Testis (tissue), 2 donors: ENCODE measurements around the gene HOXD3.

ENCODE experiments used
- CTCF ChIP-seq, 3 experiments: fragments of 450-650 bp in 2 of 3; fragments of 200-600 bp in 1 of 3; sonication (generic) in 1 of 3; IDR thresholded peaks; one replicate each; pipeline ENCODE4 v1.5.1; 2016 to 2019; ENCODE audit warnings: antibody characterized with exemption in 3 of 3, mild to moderate bottlenecking in 2 of 3, moderate library complexity in 1 of 3
- POLR2A ChIP-seq: fragments of 450-650 bp; IDR thresholded peaks from one replicate; pipeline ENCODE4 v1.6.1; 2017; ENCODE audit warnings: antibody characterized with exemption, mild to moderate bottlenecking, moderate library complexity

- TF ChIP-seq CTCF (IDR thresholded peaks at IDR 0.05) = no peak
- TF ChIP-seq POLR2A = no peak
These were observed 27.6 kb downstream of the HOXD3 start for GRCh38 chr2:176184749-176185148.
